ENCODE measurements around the gene NAA16.
A peak's percentile ranks its signal among the peaks of the same experiment; 100 is the strongest.

The NAA16 gene

GRCh38 chr13:41310963-41311405 is at the start of gene NAA16:
NAA16 (plus strand) TSS chr13:41311267; CDS start chr13:41311529, 262 bp downstream.
- H3K4me1 ChIP-seq (ENCODE audit: control insufficient read depth in 1 of 2, insufficient read depth in 1 of 2, low read depth in 1 of 2, low read length in 1 of 2), result peaks cover 37 to 46% of the 10 kb centered on the region in 2 experiments
- H3K4me3 ChIP-seq (ENCODE audit: low read depth in 1 of 2, low read length in 1 of 2), result peak within 1 kb of the TSS; percentile 86 to 95
- no peaks in the 10 kb centered on the region for H3K9me3 ChIP-seq
- H3K27me3 ChIP-seq, result no peaks in the 10 kb centered on the region
- no peaks in the 10 kb centered on the region for H3K36me3 ChIP-seq
- peak; percentile 51 for TF ChIP-seq CTCF (IDR thresholded peaks at IDR 0.05)
- H3K27ac ChIP-seq, result peak within 1 kb of the TSS; percentile 79

- H3K27ac ChIP-seq, result peak within 1 kb of the TSS; percentile 84
- H3K27me3 ChIP-seq, result no peaks in the 10 kb centered on the region
- TF ChIP-seq CTCF (IDR thresholded peaks at IDR 0.05), result no peak
- peak within 1 kb of the TSS; percentile 79 to 84 for H3K4me3 ChIP-seq (ENCODE audit: low read depth in 1 of 2, low read length in 1 of 2)
- peaks cover 13% of the 10 kb centered on the region in 2 experiments for H3K4me1 ChIP-seq (ENCODE audit: control insufficient read depth in 1 of 2, insufficient read depth in 1 of 2, low read depth in 1 of 2, low read length in 1 of 2)
- peaks cover 18% of the 10 kb centered on the region for H3K36me3 ChIP-seq
- H3K9me3 ChIP-seq, result no peaks in the 10 kb centered on the region
These were observed 47.7 kb upstream of the NAA16 start, which contains the start of gene MTRF1 for GRCh38 chr13:41263261-41263971. MTRF1 (minus strand) TSS chr13:41263576; CDS start chr13:41260907, 2,669 bp downstream.

DNA sequence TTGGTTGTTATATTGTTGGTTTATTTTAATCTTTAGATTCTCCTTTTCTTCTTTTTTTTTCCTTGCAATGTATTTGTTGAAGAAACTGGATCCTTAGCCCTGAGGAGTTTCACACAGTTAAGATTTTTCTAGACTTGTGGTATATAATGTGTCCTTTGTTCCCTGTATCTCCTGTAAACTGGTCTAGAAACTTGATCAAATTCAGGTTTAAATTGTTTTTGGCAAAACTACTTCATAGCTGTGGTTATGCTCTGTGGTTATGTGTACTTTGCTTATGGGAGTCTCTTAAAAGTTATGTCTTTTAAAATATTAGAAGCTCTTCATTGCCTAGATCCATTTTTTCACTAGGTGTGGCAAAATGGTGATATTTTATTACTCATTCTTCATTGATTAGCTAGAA is 44.0 kb upstream of the NAA16 start:
- H3K27ac ChIP-seq, result no peak overlapping the region
- no peaks in the 10 kb centered on the region for H3K36me3 ChIP-seq
- no peaks in the 10 kb centered on the region for H3K27me3 ChIP-seq
- no peak overlapping the region for H3K4me3 ChIP-seq (ENCODE audit: low read depth in 1 of 2, low read length in 1 of 2)
- peaks cover 13% of the 10 kb centered on the region in 2 experiments for H3K4me1 ChIP-seq (ENCODE audit: control insufficient read depth in 1 of 2, insufficient read depth in 1 of 2, low read depth in 1 of 2, low read length in 1 of 2)
- peaks cover 3% of the 10 kb centered on the region for H3K9me3 ChIP-seq
- TF ChIP-seq CTCF (IDR thresholded peaks at IDR 0.05), result no peak

DNA sequence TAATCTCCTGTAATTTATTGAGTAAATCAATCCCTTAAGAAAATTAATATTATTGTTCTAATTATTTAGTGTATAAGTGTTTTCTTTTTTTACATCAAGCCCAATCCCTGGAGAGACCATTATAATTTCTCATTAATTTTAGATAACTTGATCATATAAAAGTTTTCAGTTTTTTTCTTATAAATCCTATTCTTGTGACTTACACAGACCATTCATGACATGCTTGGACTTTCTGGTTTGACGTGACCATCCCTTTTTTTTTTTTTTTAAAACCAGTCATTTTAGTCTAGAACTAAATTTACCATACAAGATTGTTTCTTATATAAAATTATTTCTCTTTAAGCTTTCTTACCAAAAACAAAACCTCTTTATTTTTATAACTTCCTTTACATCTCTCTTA is 42.3 kb upstream of the NAA16 start:
- H3K4me3 ChIP-seq (ENCODE audit: low read depth in 1 of 2, low read length in 1 of 2), result no peak overlapping the region
- no peak overlapping the region for H3K27ac ChIP-seq
- H3K4me1 ChIP-seq (ENCODE audit: control insufficient read depth in 1 of 2, insufficient read depth in 1 of 2, low read depth in 1 of 2, low read length in 1 of 2), result peaks cover 3% of the 10 kb centered on the region in 2 experiments
- peaks cover 3% of the 10 kb centered on the region for H3K9me3 ChIP-seq
- H3K36me3 ChIP-seq, result no peaks in the 10 kb centered on the region
- no peaks in the 10 kb centered on the region for H3K27me3 ChIP-seq
- no peak for TF ChIP-seq CTCF (IDR thresholded peaks at IDR 0.05)

- H3K27ac ChIP-seq, result no peak overlapping the region
- TF ChIP-seq CTCF (IDR thresholded peaks at IDR 0.05), result no peak
- no peaks in the 10 kb centered on the region for H3K4me1 ChIP-seq (ENCODE audit: control insufficient read depth in 1 of 2, insufficient read depth in 1 of 2, low read depth in 1 of 2, low read length in 1 of 2)
- H3K36me3 ChIP-seq, result no peaks in the 10 kb centered on the region
- no peaks in the 10 kb centered on the region for H3K27me3 ChIP-seq
- peaks cover 3% of the 10 kb centered on the region for H3K9me3 ChIP-seq
- H3K4me3 ChIP-seq (ENCODE audit: low read depth in 1 of 2, low read length in 1 of 2), result no peak overlapping the region
These were observed 39.4 kb upstream of the NAA16 start for GRCh38 chr13:41271456-41272285.
